Sciatic nerve (tissue), 2 donors: Measurements from ENCODE around the gene SART1. TPM values are rescaled to one million over a fixed set of nuclear protein-coding genes. Genes with fewer than 3 reads are reported as not detected.
A peak's percentile ranks its signal among the peaks of the same experiment; 100 is the strongest.

Experiments
- ATAC-seq: fragments of 200-7000 bp; cut with Tn5 transposase; one replicate; pipeline ENCODE4 v1.9.1; 2020; ENCODE audit warnings: mild to moderate bottlenecking, moderate library complexity
- DNase-seq: peaks from one replicate; pipeline ENCODE4 v3.0.0-alpha.2; 2020; ENCODE audit warnings: low spot score
- intact Hi-C: fragments of 100-400 bp; cut with DNase I; formaldehyde crosslinking; loops from one replicate; pipeline ENCODE4 v1.14.2; 2022
- total RNA-seq: library from RNA; stranded (reverse); fragmentation: NEBNext Ultra II Directional; extraction: Animal tissue kit (Norgen Biotek cat#: 25700); gene quantifications from one replicate; pipeline ENCODE4 v1.2.1, GENCODE V29; 2021
- donor health status: DM: no; HTN: no; CAD: no.
- donor health status: DM: no; HTN: no; CAD: no.

SART1 gene
- total RNA-seq, 1 donor from 2014 or later = 51.0 TPM

GRCh38 chr11:65958774-65959420 lies 2.6 kb upstream of the SART1 start:
- ATAC-seq = no peak
- intact Hi-C loops = no loop called here
- no peak for DNase-seq

- intact Hi-C loops = no loop called here
- ATAC-seq (peak; percentile 22), DNase-seq (no peak)
Measured at GRCh38 chr11:65960824-65961266, 689 bp upstream of the SART1 start.

- ATAC-seq (no peak), DNase-seq (no peak)
- intact Hi-C loops = no loop called here
Measured at GRCh38 chr11:65962141-65962564, 619 bp downstream of the SART1 start.

GRCh38 chr11:65964906-65965305 lies 3.4 kb downstream of the SART1 start:
- ATAC-seq (no peak), DNase-seq (no peak)
- intact Hi-C loops = no loop called here

- no peak for DNase-seq
- ATAC-seq = no peak
- intact Hi-C loops = no loop called here
Measured at GRCh38 chr11:65965986-65966762, 4.6 kb downstream of the SART1 start.

- no peak for DNase-seq
- intact Hi-C loops = no loop called here
- ATAC-seq = no peak
Measured at GRCh38 chr11:65967329-65967934, 5.9 kb downstream of the SART1 start.

- no peak for ATAC-seq
Measured at GRCh38 chr11:65968600-65969482, 7.3 kb downstream of the SART1 start.

GRCh38 chr11:65972116-65972515 lies 10.6 kb downstream of the SART1 start:
- no peak for ATAC-seq
- no peak for DNase-seq
- intact Hi-C loops = no loop called here

More at GRCh38 chr11:65968600-65969482, 7.3 kb downstream of the SART1 start:
- intact Hi-C loops = no loop called here
- no peak for DNase-seq

- DNase-seq = no peak
- intact Hi-C loops = no loop called here
Measured at GRCh38 chr11:65973439-65974110, 12.0 kb downstream of the SART1 start.

GRCh38 chr11:65975771-65976170 lies 14.2 kb downstream of the SART1 start:
- intact Hi-C loops = no loop called here
- DNase-seq (no peak), ATAC-seq (no peak)

More at GRCh38 chr11:65973439-65974110, 12.0 kb downstream of the SART1 start:
- no peak for ATAC-seq

GRCh38 chr11:65976216-65977176 lies 15.0 kb downstream of the SART1 start:
- intact Hi-C loops = no loop called here
- DNase-seq = no peak
- ATAC-seq = peak; percentile 17

- DNase-seq = no peak
- no peak for ATAC-seq
- intact Hi-C loops = no loop called here
Measured at GRCh38 chr11:65977621-65978390, 16.3 kb downstream of the SART1 start.

GRCh38 chr11:65978391-65979238 lies 17.1 kb downstream of the SART1 start:
- ATAC-seq = no peak
- DNase-seq = no peak
- intact Hi-C loops = no loop called here

GRCh38 chr11:65979261-65979759 lies 17.8 kb downstream of the SART1 start:
- DNase-seq (no peak), ATAC-seq (no peak)
- intact Hi-C loops = no loop called here

GRCh38 chr11:65981101-65981740 lies 19.7 kb downstream of the SART1 start:
- no peak for ATAC-seq
- intact Hi-C loops = loop anchor here (10.0 kb wide), 2 partner anchors 96 to 276 kb away; partner anchors contain the start of gene FIBP
- DNase-seq = no peak
